GM11168 (cell line): ENCODE results near the gene PPDPF.
"Not testable (repeated sequence)": the region's sequence is repeated elsewhere in the genome, so short reads cannot be mapped to it uniquely, and the experiment has no call there.

ENCODE experiments used
- in situ Hi-C: fragments of 300-500 bp; cut with MboI; formaldehyde crosslinking; loops from one replicate; pipeline ENCODE4 v1.12.0; 2022; ENCODE audit warnings: low sequenced_read_pairs; ENCODE audit not compliant: unreplicated experiment

The PPDPF gene, protein sequence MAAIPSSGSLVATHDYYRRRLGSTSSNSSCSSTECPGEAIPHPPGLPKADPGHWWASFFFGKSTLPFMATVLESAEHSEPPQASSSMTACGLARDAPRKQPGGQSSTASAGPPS

DNA sequence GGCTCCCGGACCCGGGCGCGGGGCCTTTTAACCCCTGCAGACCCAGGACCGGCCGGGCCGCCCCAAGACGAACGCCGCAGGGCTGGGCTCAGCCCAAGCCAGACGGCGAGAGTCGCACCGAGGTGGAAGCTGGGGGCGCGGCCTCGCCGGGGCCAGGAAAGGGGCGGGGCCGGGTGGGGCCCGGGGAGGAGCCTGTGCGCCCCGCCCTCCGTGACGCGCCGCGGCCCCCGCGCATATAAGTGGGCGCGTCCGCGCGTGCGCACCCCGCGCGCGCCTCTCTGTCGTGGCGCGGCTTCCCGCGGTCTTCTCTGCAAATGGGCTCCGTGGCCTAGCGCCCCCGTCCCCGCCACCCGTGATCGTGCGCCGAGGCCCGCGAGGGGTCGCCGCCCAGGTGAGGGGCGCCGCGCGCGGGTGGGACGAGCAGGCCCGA is at the start of gene PPDPF:
Gene PPDPF, plus strand, starts transcription at position 262 of the 430 bp plus-strand sequence. CDS start 544 bp downstream, outside the sequence.
- in situ Hi-C loops = no loop called here

DNA sequence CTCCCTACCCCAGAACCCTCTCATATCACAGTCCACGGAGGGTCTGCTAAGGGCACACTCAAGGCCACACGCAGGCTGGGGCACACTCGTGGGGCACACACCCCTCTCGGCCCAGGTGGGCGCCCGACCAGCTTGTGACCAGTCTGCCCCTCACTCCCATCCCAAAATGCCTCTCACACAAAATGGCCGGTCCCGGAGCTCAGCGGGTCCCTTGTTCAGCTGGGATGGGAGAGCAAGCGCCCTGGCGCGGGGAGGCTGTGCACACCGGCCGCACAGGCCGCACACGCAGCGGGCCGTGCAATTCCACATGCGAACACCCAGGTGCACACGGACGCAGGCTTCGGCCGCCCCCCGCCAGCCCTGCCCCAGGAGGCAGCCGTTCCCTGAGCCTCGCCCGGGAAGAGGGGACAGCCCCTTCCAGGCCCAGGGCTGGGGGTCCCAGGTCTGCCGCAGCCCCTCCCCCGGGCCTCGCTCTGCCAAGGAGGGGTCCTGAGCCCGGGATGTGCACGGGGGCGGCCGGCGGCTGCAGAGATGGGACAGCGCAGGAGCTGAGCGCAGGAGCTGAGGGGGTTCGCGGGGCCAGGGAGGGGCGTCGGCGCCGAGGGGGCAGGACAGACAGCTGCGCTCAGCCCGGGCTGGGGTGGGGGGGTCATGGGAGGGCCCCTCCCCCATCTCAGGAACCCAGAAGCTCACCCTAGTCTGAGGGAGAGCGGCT is 49.4 kb upstream of the PPDPF start:
- in situ Hi-C loops = no loop called here

DNA sequence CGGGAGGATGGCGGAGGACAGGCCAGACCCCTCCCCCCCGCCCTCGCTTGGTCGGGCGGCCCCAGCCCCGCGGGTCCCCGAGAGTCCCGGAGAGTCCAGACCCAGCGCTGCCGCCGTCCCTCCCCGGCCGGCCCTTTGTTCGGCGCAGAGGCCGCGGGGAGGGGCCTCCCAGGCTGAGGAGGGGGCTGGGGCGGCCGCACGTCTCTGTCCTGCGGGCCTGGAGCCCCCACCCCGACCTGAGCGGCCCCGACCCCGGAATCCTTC is 48.9 kb upstream of the PPDPF start:
- in situ Hi-C loops = no loop called here

DNA sequence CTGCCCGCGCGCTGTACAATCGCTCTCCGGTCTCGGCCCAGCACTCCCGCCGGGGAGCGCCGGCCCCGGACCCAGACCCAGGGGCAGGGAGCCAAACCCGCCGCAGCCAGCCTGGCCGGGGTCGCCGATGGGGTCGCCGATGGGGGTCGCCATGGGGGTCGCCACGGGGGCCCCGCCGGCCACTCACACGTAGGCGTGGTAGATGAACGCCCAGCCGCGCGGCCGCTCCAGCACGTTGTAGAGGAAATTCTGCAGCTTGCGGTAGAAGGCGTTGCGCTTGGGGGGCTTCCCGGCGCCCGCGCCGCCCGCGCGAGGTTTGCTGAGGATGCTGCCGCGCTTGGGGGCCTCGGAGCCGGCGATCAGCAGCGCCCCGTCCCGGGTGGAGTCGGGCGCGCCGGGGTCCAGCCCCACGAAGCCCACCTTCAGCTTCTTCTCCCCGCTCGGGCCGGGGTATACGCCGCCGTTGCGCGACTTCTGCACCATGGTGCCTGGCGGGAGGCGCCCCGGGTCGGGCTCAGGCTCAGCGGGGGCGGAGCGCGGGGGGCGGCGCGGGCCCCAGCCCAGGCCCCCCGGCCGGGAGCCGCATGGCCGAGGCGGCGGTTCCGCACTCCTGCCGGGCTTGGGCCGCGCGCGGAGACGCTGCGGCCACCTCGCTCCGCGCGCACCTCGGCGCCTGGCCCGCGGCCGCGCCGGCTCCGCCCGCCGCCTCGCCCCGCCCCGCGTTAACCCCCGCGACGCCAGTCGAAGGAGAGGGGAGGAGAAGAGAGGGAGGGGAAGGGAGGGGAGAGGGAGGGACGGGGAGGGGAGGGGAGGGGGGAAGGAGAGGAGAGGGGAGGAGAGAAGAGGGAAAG is 48.4 kb upstream of the PPDPF start, which contains the start of gene KCNQ2:
Gene KCNQ2, minus strand, starts transcription at position 675 of the 851 bp plus-strand sequence. Its CDS starts 192 bp downstream, at position 483.
- in situ Hi-C loops = no loop called here

DNA sequence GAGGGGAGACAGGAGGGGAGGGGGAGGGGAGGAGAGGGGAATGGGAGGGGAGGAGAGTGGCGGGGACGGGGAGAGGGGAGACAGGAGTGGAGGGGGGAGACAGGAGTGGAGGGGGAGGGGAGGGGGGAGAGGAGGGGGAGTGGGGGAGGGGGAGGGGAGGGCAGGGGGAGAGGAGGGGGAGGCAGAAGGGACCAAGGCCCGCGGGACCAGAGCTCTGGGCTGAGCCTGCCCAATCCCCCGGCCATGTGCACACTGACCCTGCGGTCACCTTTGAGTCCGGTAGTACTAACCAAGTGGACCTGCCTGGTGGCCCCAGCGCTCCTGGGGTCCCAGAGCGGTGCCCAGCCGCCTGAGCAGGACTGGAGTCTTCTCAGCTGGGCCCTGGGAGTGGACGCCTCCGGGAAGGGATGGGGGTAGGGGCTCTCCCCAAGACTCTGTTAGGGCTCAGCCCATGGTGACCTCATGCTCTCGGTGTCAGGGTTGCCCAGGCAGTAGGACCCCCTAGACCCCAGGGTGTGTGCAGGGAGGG is 47.6 kb upstream of the PPDPF start:
- in situ Hi-C loops = no loop called here

DNA sequence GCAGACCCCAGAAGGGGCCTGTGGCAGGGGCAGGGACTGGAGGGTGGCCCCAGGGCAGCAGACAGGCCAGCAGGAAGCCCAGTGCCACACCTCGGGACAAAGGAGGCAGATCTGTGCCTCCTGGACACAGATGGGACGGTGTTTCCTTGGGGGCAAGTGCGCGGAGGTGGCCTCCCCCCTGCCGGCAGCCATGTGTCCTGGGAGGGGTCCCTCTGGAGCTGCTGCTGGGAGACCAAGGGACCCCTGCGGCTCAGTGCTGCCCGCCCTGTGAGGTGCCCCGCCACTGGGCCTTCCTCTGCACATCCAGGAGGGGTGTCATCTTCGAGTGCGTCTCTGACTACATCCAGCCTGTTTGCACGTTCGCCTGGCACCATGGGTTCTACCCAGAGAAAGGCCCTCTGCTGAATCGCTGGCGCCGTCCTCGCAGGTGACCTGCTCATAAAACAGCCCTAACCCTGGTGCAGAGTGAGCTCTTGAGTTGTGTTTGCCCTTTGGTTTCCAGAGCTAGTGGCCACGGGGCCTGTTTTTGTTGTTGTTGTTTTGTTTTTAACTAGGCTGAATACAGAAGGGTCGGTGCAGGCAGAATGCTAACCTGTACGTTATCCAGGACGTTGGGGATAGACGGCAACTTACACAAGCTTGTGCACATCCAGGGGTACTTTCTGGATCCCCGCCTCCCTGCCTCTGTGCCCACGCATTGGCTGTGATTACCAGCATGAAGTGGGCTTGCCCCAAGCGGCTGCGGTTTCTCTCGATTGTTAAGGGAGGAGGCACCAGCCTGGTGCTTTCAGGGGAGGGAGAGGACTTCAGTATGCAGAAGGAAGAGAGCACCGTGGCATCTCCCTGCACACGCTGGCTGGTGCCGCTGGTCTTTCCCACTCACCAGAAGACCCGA is 46.8 kb upstream of the PPDPF start:
- in situ Hi-C loops = no loop called here

DNA sequence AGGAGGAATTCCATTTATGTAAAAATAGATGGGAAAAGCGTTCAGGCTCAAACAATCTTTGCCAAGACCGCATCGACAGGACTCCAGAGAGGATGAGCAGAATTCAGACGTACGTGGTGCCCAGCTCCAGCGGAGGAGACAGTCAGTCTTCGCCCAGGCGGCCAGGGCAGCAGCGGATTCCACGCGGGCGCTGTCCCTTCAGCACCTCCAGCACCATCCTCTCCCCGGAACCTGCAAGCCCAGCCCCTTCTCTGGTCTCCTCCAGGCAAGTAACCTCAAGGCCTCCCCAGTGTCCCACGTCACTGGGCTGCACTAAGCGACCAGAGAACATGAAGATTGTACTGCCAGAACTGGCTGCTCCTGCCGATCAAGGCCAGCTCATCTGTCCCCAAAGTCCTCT is 45.4 kb upstream of the PPDPF start:
- in situ Hi-C loops = no loop called here

DNA sequence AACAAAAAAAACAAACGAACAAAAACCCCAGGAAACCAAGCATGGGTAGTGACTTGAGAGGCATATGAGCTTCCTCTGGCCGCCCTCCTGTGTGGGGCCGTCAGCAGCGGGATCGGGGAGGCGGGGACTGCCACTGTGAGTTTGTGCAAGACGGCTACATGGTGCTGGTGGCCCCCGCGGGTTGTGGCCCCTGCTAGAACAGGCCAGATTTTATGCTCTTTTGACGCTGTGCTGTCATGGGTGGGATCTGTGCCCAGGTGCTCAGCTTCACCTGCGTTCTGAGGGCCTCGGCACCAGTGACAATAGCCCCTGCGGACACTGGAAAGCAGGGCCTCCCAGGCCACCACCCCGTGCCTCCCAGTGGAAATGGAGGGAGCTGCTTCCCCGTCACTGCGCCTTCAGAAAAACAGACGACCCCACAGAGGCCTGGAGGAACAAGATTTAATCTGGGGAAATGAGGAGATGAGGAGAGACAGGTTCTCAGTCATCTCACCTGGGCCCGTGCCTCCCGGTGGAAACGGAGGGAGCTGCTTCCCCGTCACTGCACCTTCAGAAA is 43.4 kb upstream of the PPDPF start:
- in situ Hi-C loops = no loop called here

DNA sequence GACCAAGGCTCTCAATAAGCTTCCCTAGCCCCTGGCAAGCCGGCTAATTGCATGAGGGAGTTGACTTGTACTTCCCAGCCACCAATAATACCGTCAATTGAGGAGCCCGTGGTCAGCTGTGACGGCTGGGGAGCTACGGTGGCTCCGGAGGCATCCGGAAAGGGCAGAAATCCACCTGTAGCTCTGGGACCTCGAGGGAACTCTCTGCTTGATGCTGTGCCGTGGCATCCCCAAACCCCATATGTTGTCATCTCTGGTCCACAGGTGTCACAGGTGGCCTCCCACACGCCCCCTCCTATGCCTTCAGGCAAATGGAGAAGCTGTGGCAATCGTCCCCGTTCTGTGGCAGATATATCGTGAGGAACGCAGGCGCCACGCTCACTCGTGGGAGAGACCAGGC is 42.6 kb upstream of the PPDPF start:
- in situ Hi-C loops = no loop called here

DNA sequence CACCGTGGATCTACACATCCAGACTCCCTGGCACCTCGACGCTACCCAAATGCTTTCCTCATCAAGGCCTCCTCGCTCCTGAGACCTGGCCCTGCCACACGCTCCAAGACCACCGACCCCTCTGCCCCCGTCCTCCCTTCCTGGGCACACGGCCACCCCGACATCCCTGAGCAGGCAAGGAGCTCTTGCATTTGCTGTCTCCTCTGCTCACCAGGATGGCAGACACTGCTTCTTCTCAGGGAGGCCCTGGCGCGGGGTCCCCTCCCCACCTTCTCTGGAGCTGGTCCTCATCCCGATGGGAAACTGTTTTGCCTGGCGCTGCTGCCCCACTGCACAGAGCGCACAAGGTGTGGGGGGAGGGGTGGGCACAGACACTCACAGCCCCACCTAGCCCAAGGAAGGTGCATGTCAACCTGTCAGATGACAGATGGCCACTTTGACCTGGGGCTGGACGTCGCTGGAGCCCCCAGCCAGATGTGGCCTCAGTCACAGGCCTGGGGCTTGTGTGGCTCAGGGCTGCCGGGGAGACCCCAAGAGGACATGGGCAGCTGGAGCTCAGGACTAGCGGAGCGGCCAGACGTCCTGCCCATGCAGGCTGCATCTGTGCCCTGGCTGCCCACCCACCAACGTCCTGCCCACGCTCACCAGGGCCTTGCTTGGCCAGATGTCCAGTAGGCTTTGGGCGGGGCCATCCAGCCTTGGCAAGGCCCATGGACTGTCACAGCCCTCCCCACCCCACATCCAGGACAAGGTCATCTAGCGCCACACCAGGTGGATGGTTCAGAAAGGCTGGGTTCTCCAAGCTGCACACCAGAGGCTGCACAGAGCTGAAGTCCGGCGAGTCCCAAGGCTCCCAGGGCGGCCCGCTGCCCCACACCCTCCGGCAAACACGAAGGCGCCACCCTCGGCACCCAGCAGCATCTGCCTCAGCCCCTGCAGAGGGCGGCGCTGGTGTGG is 41.9 kb upstream of the PPDPF start:
- in situ Hi-C loops = no loop called here

DNA sequence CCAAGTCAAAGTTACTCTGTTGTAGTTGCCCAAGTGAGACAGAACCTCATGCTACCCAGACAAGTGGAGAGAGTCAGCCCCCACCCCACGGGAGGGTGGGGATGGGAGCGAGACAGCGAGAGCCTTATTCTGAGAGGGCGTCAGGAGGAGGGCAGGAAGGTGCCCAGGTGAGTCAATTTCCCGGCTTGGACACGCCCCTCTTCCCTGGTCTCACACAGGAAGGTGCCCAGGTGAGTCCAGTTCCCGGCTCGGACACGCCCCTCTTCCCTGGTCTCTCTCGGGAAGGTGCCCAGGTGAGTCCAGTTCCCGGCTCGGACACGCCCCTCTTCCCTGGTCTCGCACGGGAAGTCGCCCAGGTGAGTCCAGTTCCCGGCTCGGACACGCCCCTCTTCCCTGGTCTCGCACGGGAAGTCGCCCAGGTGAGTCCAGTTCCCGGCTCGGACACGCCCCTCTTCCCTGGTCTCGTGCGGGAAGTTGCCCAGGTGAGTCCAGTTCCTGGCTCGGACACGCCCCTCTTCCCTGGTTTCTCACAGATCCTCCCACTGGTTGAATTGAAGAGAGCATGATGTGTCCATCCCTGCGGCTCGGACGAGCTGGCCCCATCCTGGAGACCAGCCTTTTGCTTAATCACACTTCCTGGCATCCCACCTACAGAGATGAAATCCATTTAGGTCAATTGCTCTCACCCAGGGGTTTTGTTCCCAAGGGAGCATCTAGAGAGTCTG is 40.7 kb upstream of the PPDPF start:
- in situ Hi-C loops = not testable (repeated sequence)

DNA sequence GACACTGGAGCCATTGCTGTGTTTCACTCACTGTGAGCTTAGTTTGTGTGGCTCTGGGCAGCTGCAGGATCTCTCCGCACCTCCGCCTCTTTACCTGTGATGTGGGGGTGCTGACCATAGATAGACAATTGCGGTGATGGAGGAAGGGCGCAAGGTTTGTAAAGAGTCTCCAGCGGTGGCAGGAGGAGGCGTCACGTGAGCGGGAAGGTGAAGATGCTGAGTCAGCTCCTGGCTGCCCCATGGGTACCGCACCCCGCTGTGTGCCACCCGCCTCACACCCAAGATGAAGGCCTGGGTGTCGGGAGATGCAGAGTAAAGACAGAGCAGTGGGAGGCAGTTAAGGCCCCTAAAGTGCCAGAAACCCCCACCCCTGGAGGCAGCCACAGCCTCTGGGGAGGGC is 39.1 kb upstream of the PPDPF start:
- in situ Hi-C loops = no loop called here

DNA sequence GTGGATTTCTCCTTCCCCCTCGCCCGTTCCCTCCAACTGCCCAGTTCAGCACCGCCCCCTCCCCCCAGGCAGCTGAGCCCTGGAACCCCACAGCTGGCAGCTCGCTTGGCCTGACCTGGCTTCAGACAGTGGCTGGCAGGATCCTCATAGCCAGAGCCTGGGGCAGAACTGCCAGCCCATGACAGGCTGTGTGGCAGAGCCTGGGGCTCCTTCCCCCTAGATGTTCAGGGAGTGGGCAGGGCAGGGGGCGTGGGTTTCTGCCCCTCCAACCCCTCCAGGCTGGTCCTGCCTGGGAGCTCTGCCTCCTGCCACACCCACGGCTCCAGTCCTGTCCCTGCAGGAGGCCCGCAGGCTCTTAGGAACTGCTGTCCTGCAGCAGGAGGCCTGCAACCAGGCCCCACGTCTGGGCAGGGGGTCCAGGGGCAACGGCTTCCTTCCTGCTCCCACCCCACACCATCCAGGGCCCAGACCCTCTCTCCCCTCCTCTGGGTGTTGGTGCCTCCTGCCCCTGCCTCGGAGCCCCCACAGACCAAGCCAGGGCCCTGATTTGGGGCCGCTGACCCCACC is 38.5 kb upstream of the PPDPF start:
- in situ Hi-C loops = no loop called here

DNA sequence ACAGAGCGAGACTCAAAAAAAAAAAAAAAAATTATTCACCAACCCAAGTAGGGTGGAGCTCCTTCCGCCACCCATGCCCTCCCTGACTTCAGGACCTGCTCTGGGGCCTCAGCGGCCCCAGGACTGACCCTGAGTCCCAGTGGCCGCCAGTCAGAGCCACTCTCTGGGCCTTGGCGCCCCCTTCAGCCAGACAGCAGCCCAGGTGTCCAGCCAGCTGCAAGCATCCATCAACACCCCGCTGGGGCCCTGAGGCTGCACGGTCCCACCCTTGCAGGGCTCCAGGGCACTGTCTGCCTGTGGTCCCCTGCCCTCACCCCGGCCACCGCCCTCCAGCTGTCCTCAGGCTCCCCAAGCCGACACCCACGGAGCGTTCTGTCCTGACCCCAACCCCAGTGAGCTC is 36.7 kb upstream of the PPDPF start:
- in situ Hi-C loops = no loop called here

DNA sequence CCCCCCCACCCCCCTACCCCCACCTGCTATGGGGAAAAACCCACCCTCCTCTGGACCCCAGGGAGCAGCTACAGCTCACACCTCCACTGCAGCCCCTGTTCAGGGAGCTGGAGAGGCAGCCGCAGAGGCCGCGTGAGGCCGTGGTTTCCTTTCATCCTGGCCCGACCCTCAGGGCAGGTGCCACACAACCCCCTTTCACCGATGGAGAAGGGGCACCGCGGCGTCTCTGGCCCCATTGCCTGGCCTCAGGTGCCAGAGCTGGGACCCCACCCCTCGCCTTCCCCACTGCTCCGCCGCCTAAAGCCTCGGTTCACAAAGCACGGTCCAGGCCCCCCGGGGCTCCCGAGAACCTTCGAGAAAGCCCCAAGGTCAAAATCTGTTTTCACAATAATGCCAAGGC is 36.3 kb upstream of the PPDPF start:
- in situ Hi-C loops = no loop called here

DNA sequence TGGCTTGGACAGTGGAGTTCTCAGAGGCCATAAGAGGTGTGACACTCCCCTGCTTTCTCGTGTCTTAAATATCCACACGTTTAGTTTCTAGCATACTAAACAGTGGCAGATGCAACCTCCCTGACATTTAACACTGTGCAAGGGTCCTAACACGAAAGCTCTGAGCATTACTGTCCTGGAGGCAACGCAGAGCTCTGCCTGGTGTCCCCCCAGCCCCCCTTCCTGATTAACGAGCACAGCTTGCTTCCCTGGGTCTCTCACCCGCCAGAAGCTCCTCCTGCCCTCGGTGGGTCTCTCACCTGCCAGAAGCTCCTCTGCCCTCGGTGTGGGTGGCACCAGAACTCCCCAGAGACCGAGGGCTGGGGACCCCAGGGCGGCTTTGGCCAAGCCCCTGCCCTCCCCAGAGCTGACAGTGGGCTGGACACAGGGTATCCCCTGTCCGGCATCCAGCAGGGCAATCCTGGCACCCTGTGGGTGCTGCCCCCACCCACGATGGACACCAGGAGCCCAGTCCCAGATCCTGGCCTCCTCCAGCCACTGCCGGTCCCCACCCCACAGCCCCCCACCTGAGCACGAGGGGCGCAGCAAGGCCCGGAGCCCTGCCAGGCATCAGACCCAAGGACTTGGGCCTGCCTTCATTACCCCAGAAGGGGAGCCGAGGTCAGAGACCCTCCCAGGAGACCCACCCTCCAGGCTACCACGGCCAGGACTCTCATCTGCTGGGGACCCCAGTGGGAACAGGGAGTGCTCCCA is 35.7 kb upstream of the PPDPF start:
- in situ Hi-C loops = no loop called here

DNA sequence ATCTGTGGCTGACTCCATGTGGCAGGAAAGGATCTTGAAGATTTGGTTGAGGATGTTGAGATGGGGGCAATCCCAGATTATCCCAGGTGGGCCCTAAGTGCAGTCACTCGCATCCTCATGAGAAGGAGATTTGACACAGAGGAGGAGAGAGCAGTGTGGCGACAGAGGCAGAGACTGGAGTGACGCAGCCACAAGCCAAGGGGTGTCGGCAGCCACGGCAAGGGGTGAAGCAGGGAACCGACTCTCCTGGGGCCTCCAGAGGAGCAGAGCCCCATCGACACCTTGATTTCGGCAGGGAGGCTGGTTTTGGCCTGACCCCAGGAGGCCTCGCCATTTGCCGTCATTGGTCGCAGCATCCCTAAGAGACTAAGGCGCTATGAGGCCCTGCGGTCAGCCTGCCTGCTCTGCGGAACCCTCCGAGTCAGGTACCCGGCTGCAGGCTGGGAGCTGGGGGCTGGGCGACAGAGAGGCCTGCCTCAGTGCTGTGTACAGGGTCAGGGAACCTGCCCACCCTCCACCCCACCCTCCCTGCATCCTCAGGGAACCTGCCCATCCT is 34.2 kb upstream of the PPDPF start:
- in situ Hi-C loops = no loop called here
